Sigmoid colon (tissue), 7 donors: ENCODE measurements around the gene MPDZ. TPM values are rescaled to one million over a fixed set of nuclear protein-coding genes. Genes with fewer than 3 reads are reported as not detected.

Source experiments
- DNase-seq: peaks from one replicate; pipeline ENCODE4 v3.0.0-alpha.2; 2019
- H3K27ac ChIP-seq, 4 donors: fragments of 200-600 bp; sonication (generic); one replicate each; pipeline ENCODE4 v1.5.1; 2016 to 2019; ENCODE audit warnings: mild to moderate bottlenecking in 1 of 4
- H3K27me3 ChIP-seq, 3 donors: fragments of 200-600 bp; sonication (generic); one replicate each; pipeline ENCODE4 v1.5.1; 2019; ENCODE audit warnings: mild to moderate bottlenecking in 1 of 3
- H3K36me3 ChIP-seq, 4 donors: fragments of 200-600 bp; sonication (generic); one replicate each; pipeline ENCODE4 v1.5.1; 2016 to 2019
- H3K4me1 ChIP-seq, 4 donors: fragments of 200-600 bp; sonication (generic); one replicate each; pipeline ENCODE4 v1.5.1; 2017 to 2019
- H3K4me3 ChIP-seq, 4 donors: fragments of 200-600 bp; sonication (generic); one replicate each; pipeline ENCODE4 v1.5.1; 2017 to 2019; ENCODE audit warnings: mild to moderate bottlenecking in 2 of 4, moderate library complexity in 1 of 4
- H3K9me3 ChIP-seq, 4 donors: fragments of 200-600 bp in 3 of 4; sonication (generic) in 3 of 4; one replicate each; pipeline versions ENCODE4 v1.5.1 to v1.6.1; 2013 to 2019
- CTCF ChIP-seq, 4 experiments: fragments of 450-650 bp in 3 of 4; fragments of 200-600 bp in 1 of 4; IDR thresholded peaks; one replicate each; pipeline ENCODE4 v1.5.1; 2016 to 2019; ENCODE audit warnings: antibody characterized with exemption in 4 of 4, mild to moderate bottlenecking in 3 of 4, moderate library complexity in 2 of 4
- EP300 ChIP-seq, 4 donors: sonication (generic); formaldehyde crosslinking; IDR thresholded peaks; one replicate each; pipeline ENCODE4 v1.6.1; 2017; ENCODE audit warnings: antibody characterized with exemption in 4 of 4
- POLR2A ChIP-seq, 2 donors: fragments of 450-650 bp; IDR thresholded peaks; one replicate each; pipeline ENCODE4 v1.6.1; 2016; ENCODE audit warnings: antibody characterized with exemption in 2 of 2, mild to moderate bottlenecking in 2 of 2, moderate library complexity in 2 of 2
- POLR2AphosphoS5 ChIP-seq, 4 donors: sonication (generic); formaldehyde crosslinking; IDR thresholded peaks; one replicate each; pipeline ENCODE4 v1.6.1; 2017; ENCODE audit warnings: antibody characterized with exemption in 4 of 4
- WGBS, 2 donors: extraction: QIAGEN DNeasy Blood & Tissue Kit; methylation state at CpG; one replicate each; pipeline ENCODE4 v1.1.7; 2013; 5-methylcytosine and 5-hydroxymethylcytosine counted together
- intact Hi-C: fragments of 100-400 bp; cut with DNase I; formaldehyde crosslinking; loops from one replicate; pipeline ENCODE4 v1.15.1; 2023
- polyA plus RNA-seq, 3 donors: library from polyadenylated mRNA; stranded (reverse); fragments of 200-250 nt; gene quantifications; one replicate each; pipeline ENCODE4 v1.2.3, GENCODE V29; 2013
- total RNA-seq, 4 donors: library from RNA; depleted of rRNA; stranded (reverse); fragments of >200 nt; gene quantifications; one replicate each; pipeline ENCODE4 v1.1.0, GENCODE V29; 2016
- donor health status: healthy with polysubstance abuse.
- donor health status: Bipolar disorder and iron deficiency.
- donor health status: healthy.

MPDZ gene
- total and polyA plus RNA-seq, 7 donors = 3.6 to 72.2 (median 62.8) TPM

- no peak overlapping the region for H3K27ac ChIP-seq
- H3K4me1 ChIP-seq = peaks cover 0 to 5% (median 0%) of the 10 kb centered on the region in 4 donors
- H3K36me3 ChIP-seq = peaks cover 0 to 81% (median 4%) of the 10 kb centered on the region in 4 donors
- 60 to 72% methylated on average over 3 of the region's 3 CpGs for WGBS, 2 donors
- DNase-seq = no peak
- H3K9me3 ChIP-seq = no peaks in the 10 kb centered on the region
- TF ChIP-seq CTCF (IDR thresholded peaks at IDR 0.05) (no peak), POLR2AphosphoS5 (IDR thresholded peaks at IDR 0.05) (no peak), POLR2A (IDR thresholded peaks at IDR 0.05) (no peak), EP300 (IDR thresholded peaks at IDR 0.05) (no peak)
- no peaks in the 10 kb centered on the region for H3K27me3 ChIP-seq
- H3K4me3 ChIP-seq = no peak overlapping the region
- intact Hi-C loops = no loop called here
These were observed 100.2 kb downstream of the MPDZ start for GRCh38 chr9:13179257-13179656.

GRCh38 chr9:13175732-13176131 is 103.8 kb downstream of the MPDZ start:
- 40 to 75% methylated on average over 2 of the region's 2 CpGs for WGBS, 2 donors
- no peak for TF ChIP-seq POLR2A (IDR thresholded peaks at IDR 0.05)
- TF ChIP-seq POLR2AphosphoS5 (IDR thresholded peaks at IDR 0.05) = peak in 1 of 4 donors; percentile 12
- no peaks in the 10 kb centered on the region for H3K4me1 ChIP-seq
- no peaks in the 10 kb centered on the region for H3K9me3 ChIP-seq
- no peak overlapping the region for H3K27ac ChIP-seq
- intact Hi-C loops = no loop called here
- peaks cover 0 to 63% (median 6%) of the 10 kb centered on the region in 4 donors for H3K36me3 ChIP-seq
- DNase-seq = no peak
- H3K27me3 ChIP-seq = no peaks in the 10 kb centered on the region
- H3K4me3 ChIP-seq = no peak overlapping the region

GRCh38 chr9:13174906-13175639 is 104.4 kb downstream of the MPDZ start:
- H3K27me3 ChIP-seq = no peaks in the 10 kb centered on the region
- TF ChIP-seq EP300 (IDR thresholded peaks at IDR 0.05) = no peak
- no peaks in the 10 kb centered on the region for H3K9me3 ChIP-seq
- no peak overlapping the region for H3K4me3 ChIP-seq
- 93 to 94% methylated on average over 2 of the region's 2 CpGs for WGBS, 2 donors
- no peak for DNase-seq
- no peak overlapping the region for H3K27ac ChIP-seq
- H3K4me1 ChIP-seq = no peaks in the 10 kb centered on the region
- H3K36me3 ChIP-seq = peaks cover 0 to 58% (median 6%) of the 10 kb centered on the region in 4 donors
- intact Hi-C loops = no loop called here

GRCh38 chr9:13173553-13173952 is 105.9 kb downstream of the MPDZ start:
- 92 to 95% methylated on average over 4 of the region's 4 CpGs for WGBS, 2 donors
- no peaks in the 10 kb centered on the region for H3K9me3 ChIP-seq
- H3K4me3 ChIP-seq = no peak overlapping the region
- H3K27ac ChIP-seq = no peak overlapping the region
- peaks cover 0 to 50% (median 6%) of the 10 kb centered on the region in 4 donors for H3K36me3 ChIP-seq
- intact Hi-C loops = no loop called here
- no peak for TF ChIP-seq EP300 (IDR thresholded peaks at IDR 0.05)
- no peak for TF ChIP-seq POLR2AphosphoS5 (IDR thresholded peaks at IDR 0.05)
- TF ChIP-seq POLR2A (IDR thresholded peaks at IDR 0.05) = no peak
- no peak for TF ChIP-seq CTCF (IDR thresholded peaks at IDR 0.05)
- H3K27me3 ChIP-seq = no peaks in the 10 kb centered on the region
- no peaks in the 10 kb centered on the region for H3K4me1 ChIP-seq
- no peak for DNase-seq

- TF ChIP-seq CTCF (IDR thresholded peaks at IDR 0.05) (no peak), POLR2A (IDR thresholded peaks at IDR 0.05) (no peak), POLR2AphosphoS5 (IDR thresholded peaks at IDR 0.05) (no peak), EP300 (IDR thresholded peaks at IDR 0.05) (no peak)
- WGBS, 2 donors = 76 to 86% methylated on average over 2 of the region's 2 CpGs
These were observed 108.2 kb downstream of the MPDZ start for GRCh38 chr9:13171261-13171660.

More at GRCh38 chr9:13171261-13171660, 108.2 kb downstream of the MPDZ start:
- H3K4me3 ChIP-seq = no peak overlapping the region
- H3K36me3 ChIP-seq = peaks cover 4 to 57% (median 6%) of the 10 kb centered on the region in 4 donors
- no peak for DNase-seq
- no peaks in the 10 kb centered on the region for H3K4me1 ChIP-seq
- no peaks in the 10 kb centered on the region for H3K9me3 ChIP-seq
- H3K27ac ChIP-seq = no peak overlapping the region
- intact Hi-C loops = no loop called here
- no peaks in the 10 kb centered on the region for H3K27me3 ChIP-seq
